Kidney epithelial cell (primary cell): Measurements from ENCODE around the gene PRDX4. TPM values are rescaled to one million over a fixed set of nuclear protein-coding genes. Genes with fewer than 3 reads are reported as not detected.
A peak's percentile ranks its signal among the peaks of the same experiment; 100 is the strongest.

Source experiments
- DNase-seq: peaks from one replicate; pipeline ENCODE4 v3.0.0-alpha.2; 2010; ENCODE audit warnings: low read depth
- H3K27me3 ChIP-seq: 2 replicates; pipeline ENCODE4 v1.6.0; 2011; ENCODE audit warnings: low read length; ENCODE audit not compliant: control insufficient read depth, insufficient read depth
- H3K36me3 ChIP-seq: 2 replicates; pipeline ENCODE4 v1.5.1; 2011; ENCODE audit warnings: low read length; ENCODE audit not compliant: control insufficient read depth, insufficient read depth
- H3K4me3 ChIP-seq: 2 replicates; pipeline ENCODE4 v1.5.1; 2011; ENCODE audit warnings: low read depth, mild to moderate bottlenecking, control low read depth, low read length
- CTCF ChIP-seq: IDR thresholded peaks from 2 replicates; pipeline ENCODE4 v1.5.1; 2011; ENCODE audit warnings: mild to moderate bottlenecking, moderate library complexity, low read length, control low read depth, inconsistent platforms; ENCODE audit not compliant: insufficient read depth, poor library complexity, severe bottlenecking
- total RNA-seq: library from RNA; depleted of rRNA; stranded (reverse); fragments of >200 nt; gene quantifications from 2 replicates; pipeline ENCODE4 v1.2.3, GENCODE V29; 2015

PRDX4 gene
- total RNA-seq, 1 donor from 2014 or later: 181 TPM

- TF ChIP-seq CTCF: no peak
- H3K36me3 ChIP-seq: no peaks in the 10 kb centered on the region
- no peaks in the 10 kb centered on the region for H3K27me3 ChIP-seq
- DNase-seq: no peak
- H3K4me3 ChIP-seq: no peak overlapping the region
These were observed 36.2 kb upstream of the PRDX4 start for GRCh38 chrX:23631136-23631535.

- H3K4me3 ChIP-seq: no peak overlapping the region
- no peaks in the 10 kb centered on the region for H3K36me3 ChIP-seq
- TF ChIP-seq CTCF: peak; percentile 5
- H3K27me3 ChIP-seq: no peaks in the 10 kb centered on the region
- DNase-seq: no peak
These were observed 33.3 kb upstream of the PRDX4 start for GRCh38 chrX:23633834-23634580.

GRCh38 chrX:23637187-23637586, 30.1 kb upstream of the PRDX4 start:
- DNase-seq: no peak
- Histone ChIP-seq H3K36me3 (no peaks in the 10 kb centered on the region), H3K27me3 (no peaks in the 10 kb centered on the region), H3K4me3 (no peak overlapping the region)
- TF ChIP-seq CTCF: no peak

- H3K36me3 ChIP-seq: no peaks in the 10 kb centered on the region
- H3K27me3 ChIP-seq: no peaks in the 10 kb centered on the region
- no peak overlapping the region for H3K4me3 ChIP-seq
- no peak for TF ChIP-seq CTCF
- DNase-seq: no peak
These were observed 24.3 kb upstream of the PRDX4 start for GRCh38 chrX:23643020-23643419.

- no peaks in the 10 kb centered on the region for H3K36me3 ChIP-seq
- DNase-seq: no peak
- no peak for TF ChIP-seq CTCF
- no peaks in the 10 kb centered on the region for H3K27me3 ChIP-seq
- no peak overlapping the region for H3K4me3 ChIP-seq
These were observed 22.5 kb upstream of the PRDX4 start for GRCh38 chrX:23644744-23645143.

- H3K36me3 ChIP-seq: no peaks in the 10 kb centered on the region
- H3K27me3 ChIP-seq: no peaks in the 10 kb centered on the region
- H3K4me3 ChIP-seq: no peak overlapping the region
- no peak for TF ChIP-seq CTCF
- DNase-seq: no peak
These were observed 11.2 kb upstream of the PRDX4 start for GRCh38 chrX:23656091-23656490.
